Neural cell (in vitro differentiated cells): Measurements from ENCODE around the gene MYO6.

Experiments used
- CTCF ChIP-seq: fragments of 450-650 bp; IDR thresholded peaks from 2 replicates; pipeline ENCODE4 v1.5.1; 2014; ENCODE audit warnings: antibody characterized with exemption, mild to moderate bottlenecking, moderate library complexity; ENCODE audit not compliant: poor library complexity, severe bottlenecking
- EP300 ChIP-seq: fragments of 450-650 bp; conservative IDR thresholded peaks from 2 replicates; pipeline ENCODE4 v1.6.1; 2014; ENCODE audit warnings: antibody characterized with exemption, mild to moderate bottlenecking, moderate library complexity; ENCODE audit not compliant: poor library complexity, severe bottlenecking
- EZH2 ChIP-seq: fragments of 200-600, 300-800 bp; shearing (Covaris generic), sonication (generic); IDR thresholded peaks from 2 replicates; pipeline ENCODE4 v1.6.1; 2014; ENCODE audit warnings: antibody characterized with exemption, low read length, borderline replicate concordance, mild to moderate bottlenecking; ENCODE audit not compliant: insufficient read depth, poor library complexity, severe bottlenecking
- MXI1 ChIP-seq: fragments of 450-650 bp; conservative IDR thresholded peaks from 2 replicates; pipeline ENCODE4 v1.6.1; 2014; ENCODE audit warnings: antibody characterized with exemption, mild to moderate bottlenecking; ENCODE audit not compliant: poor library complexity, severe bottlenecking
- POLR2AphosphoS5 ChIP-seq: IDR thresholded peaks from 2 replicates; pipeline ENCODE4 v1.6.1; 2012
- REST ChIP-seq: IDR thresholded peaks from 2 replicates; pipeline ENCODE4 v1.6.1; 2012; ENCODE audit warnings: borderline replicate concordance
- SMC3 ChIP-seq: fragments of 450-650 bp; conservative IDR thresholded peaks from 2 replicates; pipeline ENCODE4 v1.6.1; 2014; ENCODE audit warnings: antibody characterized with exemption, mild to moderate bottlenecking, moderate library complexity; ENCODE audit not compliant: poor library complexity
- TAF1 ChIP-seq: IDR thresholded peaks from 2 replicates; pipeline ENCODE4 v1.6.1; 2012; ENCODE audit warnings: low read depth

- TF ChIP-seq CTCF (no peak), EZH2 (no peak), SMC3 (no peak), REST (no peak), EP300 (no peak), TAF1 (no peak), MXI1 (no peak), POLR2AphosphoS5 (no peak)
Measured at GRCh38 chr6:75813476-75814250, 64.6 kb downstream of the MYO6 start.
